NT2/D1 (cell line): Measurements from ENCODE around the gene CRISPLD2.

Source experiments
- DNase-seq: peaks from one replicate; pipeline ENCODE4 v3.0.0-alpha.2; 2011; ENCODE audit warnings: low read depth, low spot score
- H3K27me3 ChIP-seq: 2 replicates; pipeline ENCODE4 v1.6.0; 2011; ENCODE audit warnings: mild to moderate bottlenecking; ENCODE audit not compliant: insufficient read length, insufficient read depth
- H3K36me3 ChIP-seq: 2 replicates; pipeline ENCODE4 v1.6.1; 2011; ENCODE audit warnings: mild to moderate bottlenecking, low read length, mixed read lengths; ENCODE audit not compliant: insufficient read depth, insufficient read length
- H3K4me1 ChIP-seq: 2 replicates; pipeline ENCODE4 v1.5.1; 2011; ENCODE audit not compliant: insufficient read depth, insufficient read length
- H3K4me3 ChIP-seq: 2 replicates; pipeline ENCODE4 v1.5.1; 2011; ENCODE audit warnings: low read depth; ENCODE audit not compliant: insufficient read length
- H3K9ac ChIP-seq: 2 replicates; pipeline ENCODE4 v1.6.0; 2011; ENCODE audit warnings: low read depth; ENCODE audit not compliant: insufficient read length
- H3K9me3 ChIP-seq: 2 replicates; pipeline ENCODE4 v1.5.1; 2011; ENCODE audit warnings: mild to moderate bottlenecking, low read length; ENCODE audit not compliant: insufficient read depth
- SUZ12 ChIP-seq: IDR thresholded peaks from 2 replicates; pipeline ENCODE4 v1.6.1; 2011; ENCODE audit not compliant: insufficient read length, insufficient read depth; ENCODE audit errors: extremely low read depth
- YY1 ChIP-seq: IDR thresholded peaks from 2 replicates; pipeline ENCODE4 v1.6.1; 2011; ENCODE audit not compliant: insufficient read length, insufficient read depth
- ZNF274 ChIP-seq: IDR thresholded peaks from 2 replicates; pipeline ENCODE4 v1.6.1; 2011; ENCODE audit warnings: mild to moderate bottlenecking, low read depth, low read length

CRISPLD2 gene, protein sequence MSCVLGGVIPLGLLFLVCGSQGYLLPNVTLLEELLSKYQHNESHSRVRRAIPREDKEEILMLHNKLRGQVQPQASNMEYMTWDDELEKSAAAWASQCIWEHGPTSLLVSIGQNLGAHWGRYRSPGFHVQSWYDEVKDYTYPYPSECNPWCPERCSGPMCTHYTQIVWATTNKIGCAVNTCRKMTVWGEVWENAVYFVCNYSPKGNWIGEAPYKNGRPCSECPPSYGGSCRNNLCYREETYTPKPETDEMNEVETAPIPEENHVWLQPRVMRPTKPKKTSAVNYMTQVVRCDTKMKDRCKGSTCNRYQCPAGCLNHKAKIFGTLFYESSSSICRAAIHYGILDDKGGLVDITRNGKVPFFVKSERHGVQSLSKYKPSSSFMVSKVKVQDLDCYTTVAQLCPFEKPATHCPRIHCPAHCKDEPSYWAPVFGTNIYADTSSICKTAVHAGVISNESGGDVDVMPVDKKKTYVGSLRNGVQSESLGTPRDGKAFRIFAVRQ

DNA sequence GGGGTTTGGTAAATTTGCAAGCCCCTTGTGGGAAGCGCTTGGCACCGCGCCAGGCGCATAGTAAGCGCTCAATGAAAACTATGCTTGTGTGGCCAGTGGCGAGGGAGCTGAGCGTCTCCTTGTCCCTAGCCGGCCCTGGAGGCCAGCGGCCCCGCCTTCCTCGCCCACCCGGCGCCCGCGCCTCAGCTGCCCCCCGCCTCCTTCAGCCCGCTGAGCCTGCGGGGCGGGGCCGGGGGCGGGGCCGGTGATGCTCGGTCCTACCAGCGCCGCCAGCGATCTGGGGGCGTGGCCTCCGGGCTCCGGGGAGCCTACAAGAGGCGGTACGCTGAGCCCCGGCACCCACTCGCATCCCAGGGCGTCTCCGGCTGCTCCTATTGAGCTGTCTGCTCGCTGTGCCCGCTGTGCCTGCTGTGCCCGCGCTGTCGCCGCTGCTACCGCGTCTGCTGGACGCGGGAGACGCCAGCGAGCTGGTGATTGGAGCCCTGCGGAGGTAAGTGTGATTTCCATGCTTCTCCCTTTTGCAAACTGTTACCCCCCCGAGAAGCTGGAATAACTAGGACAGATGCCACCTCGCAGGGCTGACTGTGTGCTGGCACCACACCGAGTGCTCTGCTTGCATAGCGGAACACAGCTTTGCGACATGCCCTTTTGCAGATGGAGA is at the start of gene CRISPLD2:
CRISPLD2 (plus strand) TSS at position 342 of the 661 bp plus-strand sequence. CDS start 18,511 bp downstream, outside the sequence.
- Histone ChIP-seq H3K4me1 (peaks cover 12% of the 10 kb centered on the region), H3K4me3 (peak within 1 kb of the TSS; percentile 56), H3K36me3 (no peaks in the 10 kb centered on the region), H3K9me3 (no peaks in the 10 kb centered on the region), H3K27me3 (peaks cover 42% of the 10 kb centered on the region), H3K9ac (peak within 1 kb of the TSS; percentile 81)
- peak; percentile 89 for DNase-seq
- TF ChIP-seq ZNF274 (no peak), SUZ12 (no peak), YY1 (no peak)

DNA sequence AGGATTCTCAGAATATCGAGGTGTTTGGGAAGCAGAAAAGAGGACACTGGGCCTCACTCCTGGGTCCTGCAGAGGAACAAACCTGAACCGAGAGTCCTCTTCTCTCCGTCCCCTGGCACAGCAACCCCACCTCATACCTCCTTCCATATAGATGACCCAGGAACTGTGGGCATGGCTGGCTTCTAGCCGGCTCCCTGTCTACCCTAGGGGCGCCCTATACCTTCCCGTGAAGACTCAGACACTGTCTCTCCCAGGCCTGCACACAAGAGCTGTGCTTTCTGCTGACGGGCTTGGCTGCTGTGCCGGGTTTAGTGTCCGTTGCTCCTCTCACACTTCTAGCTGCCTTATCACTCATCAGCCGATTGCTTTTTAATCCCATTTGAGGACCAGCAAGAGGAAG is 46.5 kb upstream of the CRISPLD2 start:
- no peaks in the 10 kb centered on the region for H3K27me3 ChIP-seq
- H3K4me1 ChIP-seq: no peaks in the 10 kb centered on the region
- H3K4me3 ChIP-seq: no peak overlapping the region
- no peak for DNase-seq
- H3K36me3 ChIP-seq: peaks cover 89% of the 10 kb centered on the region
- no peaks in the 10 kb centered on the region for H3K9me3 ChIP-seq
- no peak overlapping the region for H3K9ac ChIP-seq
- TF ChIP-seq ZNF274 (no peak), SUZ12 (no peak), YY1 (no peak)

DNA sequence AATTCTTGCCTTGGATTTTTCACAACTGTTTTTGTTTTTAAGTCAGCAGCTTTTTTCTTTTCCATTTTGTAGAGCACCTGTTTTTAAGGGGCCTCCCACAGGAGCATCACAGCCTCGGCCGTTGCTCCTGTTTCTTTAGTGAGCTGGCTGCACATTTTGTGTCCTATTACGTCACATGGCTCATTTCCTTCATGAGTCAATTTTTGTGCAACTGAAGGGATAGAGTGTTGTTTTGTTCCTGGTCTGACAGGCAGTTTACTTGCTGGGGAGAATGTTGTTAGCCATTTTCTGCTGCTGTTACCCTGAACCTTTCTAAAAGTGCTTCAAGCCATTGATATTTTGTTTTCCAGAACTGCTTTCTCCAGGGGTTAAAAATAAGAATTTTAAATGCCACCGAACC is 45.0 kb upstream of the CRISPLD2 start:
- peaks cover 3% of the 10 kb centered on the region; the same call in 1 of the 2 replicates for H3K9me3 ChIP-seq
- peaks cover 88% of the 10 kb centered on the region for H3K36me3 ChIP-seq
- no peak overlapping the region for H3K9ac ChIP-seq
- no peaks in the 10 kb centered on the region for H3K4me1 ChIP-seq
- no peak for DNase-seq
- no peaks in the 10 kb centered on the region for H3K27me3 ChIP-seq
- TF ChIP-seq YY1 (no peak), ZNF274 (no peak), SUZ12 (no peak)
- H3K4me3 ChIP-seq: no peak overlapping the region

DNA sequence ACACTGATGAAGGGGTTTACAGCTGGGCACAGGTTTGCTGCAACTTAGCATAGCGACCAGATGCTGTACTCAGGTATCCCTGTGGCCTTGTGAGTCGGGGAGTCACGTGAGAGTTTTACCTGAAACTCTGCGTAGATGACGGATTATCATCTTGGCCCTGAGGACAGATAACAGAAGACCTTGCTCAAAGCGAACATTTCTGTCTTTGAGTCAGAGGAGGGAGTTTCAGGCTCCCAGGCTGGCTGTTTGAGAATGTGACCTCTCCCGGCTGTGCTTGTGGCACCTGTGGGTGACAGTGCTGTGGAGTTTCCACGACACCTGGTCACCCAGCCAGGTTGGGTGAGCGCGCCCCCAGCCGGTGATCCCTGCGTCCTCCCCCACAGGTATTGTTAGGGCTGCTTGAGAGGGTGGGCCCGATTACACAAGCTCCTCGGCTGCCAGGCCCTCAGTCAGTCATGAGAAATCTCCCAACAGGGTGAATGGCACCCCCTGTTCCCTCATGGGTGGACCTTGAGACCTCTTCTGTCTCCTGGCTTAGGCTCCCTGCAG is 44.4 kb upstream of the CRISPLD2 start:
- H3K27me3 ChIP-seq: no peaks in the 10 kb centered on the region
- DNase-seq: no peak
- H3K36me3 ChIP-seq: peaks cover 88% of the 10 kb centered on the region
- peaks cover 8% of the 10 kb centered on the region; the same call in 1 of the 2 replicates for H3K9me3 ChIP-seq
- H3K9ac ChIP-seq: no peak overlapping the region
- TF ChIP-seq SUZ12: no peak
- no peak for TF ChIP-seq ZNF274
- no peak for TF ChIP-seq YY1
- H3K4me3 ChIP-seq: no peak overlapping the region
- no peaks in the 10 kb centered on the region for H3K4me1 ChIP-seq

DNA sequence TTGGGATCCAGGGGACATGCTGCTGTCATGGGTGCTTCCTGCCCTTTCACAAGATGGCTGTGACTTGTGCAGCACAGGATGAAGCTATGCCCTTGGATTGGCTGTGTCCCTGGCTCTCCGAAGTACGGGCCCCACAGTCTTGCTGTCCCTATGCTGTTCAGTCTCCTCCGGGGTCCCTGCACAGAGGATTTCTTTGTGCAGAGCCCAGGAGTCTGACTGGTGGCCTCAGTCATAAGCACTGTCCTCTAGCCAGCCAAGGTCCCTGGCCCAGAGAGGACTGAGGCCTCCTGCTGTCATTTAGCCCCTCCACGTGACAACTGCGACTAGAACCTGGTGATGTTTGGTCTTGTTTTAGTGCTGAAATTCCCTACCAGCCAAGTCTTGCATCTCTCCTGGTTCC is 42.4 kb upstream of the CRISPLD2 start:
- peaks cover 10% of the 10 kb centered on the region; the same call in 1 of the 2 replicates for H3K9me3 ChIP-seq
- no peak overlapping the region for H3K4me3 ChIP-seq
- DNase-seq: no peak
- peaks cover 79% of the 10 kb centered on the region for H3K36me3 ChIP-seq
- no peaks in the 10 kb centered on the region for H3K4me1 ChIP-seq
- no peak for TF ChIP-seq ZNF274
- TF ChIP-seq SUZ12: no peak
- TF ChIP-seq YY1: no peak
- no peaks in the 10 kb centered on the region for H3K27me3 ChIP-seq
- H3K9ac ChIP-seq: no peak overlapping the region

DNA sequence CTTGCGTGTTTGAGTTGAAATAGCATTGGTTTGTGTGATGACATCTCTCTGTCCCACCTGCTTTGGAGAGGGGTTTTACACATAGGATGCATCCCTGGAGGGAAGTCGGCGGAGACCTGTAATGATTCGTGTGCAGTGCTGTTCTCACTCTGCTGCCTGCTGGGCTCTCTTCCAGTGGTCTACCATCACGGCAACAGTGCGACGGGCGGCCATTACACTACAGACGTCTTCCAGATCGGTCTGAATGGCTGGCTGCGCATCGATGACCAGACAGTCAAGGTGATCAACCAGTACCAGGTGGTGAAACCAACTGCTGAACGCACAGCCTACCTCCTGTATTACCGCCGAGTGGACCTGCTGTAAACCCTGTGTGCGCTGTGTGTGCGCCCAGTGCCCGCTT is 41.1 kb upstream of the CRISPLD2 start:
- H3K36me3 ChIP-seq: peaks cover 67% of the 10 kb centered on the region

DNA sequence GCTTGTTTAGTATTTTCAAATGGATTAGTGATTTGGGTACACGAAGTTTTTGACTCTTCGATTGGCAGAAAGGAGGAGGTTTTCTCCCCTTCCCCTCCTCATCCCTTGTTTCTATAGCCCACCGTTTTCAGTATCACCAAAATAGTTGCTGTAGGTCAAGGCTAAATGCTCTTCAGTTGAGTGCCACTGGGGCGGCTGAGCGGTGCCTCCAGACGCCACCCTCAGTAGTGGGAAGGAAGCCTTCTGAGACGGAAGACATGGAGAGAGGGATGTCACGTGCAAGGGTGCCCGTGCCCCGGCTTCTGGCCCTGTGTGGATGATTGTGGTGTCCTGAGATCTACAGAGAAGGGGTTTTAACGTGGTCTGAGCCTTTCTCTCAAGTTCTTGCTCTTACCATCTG is 39.7 kb upstream of the CRISPLD2 start:
- DNase-seq: no peak
- H3K9ac ChIP-seq: no peak overlapping the region
- H3K4me1 ChIP-seq: no peaks in the 10 kb centered on the region
- H3K27me3 ChIP-seq: no peaks in the 10 kb centered on the region
- H3K36me3 ChIP-seq: peaks cover 54% of the 10 kb centered on the region
- TF ChIP-seq YY1 (no peak), SUZ12 (no peak), ZNF274 (no peak)
- H3K9me3 ChIP-seq: peaks cover 10% of the 10 kb centered on the region; the same call in 1 of the 2 replicates
- no peak overlapping the region for H3K4me3 ChIP-seq

More for the DNA sequence above, 41.1 kb upstream of the CRISPLD2 start:
- Histone ChIP-seq H3K4me1 (no peaks in the 10 kb centered on the region), H3K27me3 (no peaks in the 10 kb centered on the region), H3K4me3 (no peak overlapping the region), H3K9me3 (peaks cover 10% of the 10 kb centered on the region; the same call in 1 of the 2 replicates), H3K9ac (no peak overlapping the region)
- DNase-seq: no peak
- no peak for TF ChIP-seq ZNF274
- TF ChIP-seq SUZ12: no peak
- TF ChIP-seq YY1: no peak
